ENCODE measurements around the gene SAT1.

SAT1 gene

DNA sequence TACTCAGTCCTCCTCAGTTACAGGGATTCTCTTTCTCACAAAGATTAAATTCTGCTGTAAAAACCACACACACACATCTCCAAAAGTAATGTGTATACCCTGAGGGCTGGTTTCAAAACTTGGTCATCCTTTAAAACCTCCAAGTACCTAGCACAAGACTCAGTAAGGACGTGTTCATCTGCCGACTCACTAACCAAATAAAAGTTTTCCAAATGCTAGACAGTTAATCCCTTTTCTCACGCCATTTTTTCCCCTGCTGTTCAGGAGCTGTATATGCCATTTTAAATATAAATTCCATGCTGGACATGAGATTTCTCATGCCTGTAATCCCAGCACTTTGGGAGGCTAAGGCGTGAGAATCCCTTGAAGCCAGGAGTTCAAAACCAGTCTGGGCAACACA is 3.9 kb upstream of the SAT1 start:
- DNase-seq = no peak

DNA sequence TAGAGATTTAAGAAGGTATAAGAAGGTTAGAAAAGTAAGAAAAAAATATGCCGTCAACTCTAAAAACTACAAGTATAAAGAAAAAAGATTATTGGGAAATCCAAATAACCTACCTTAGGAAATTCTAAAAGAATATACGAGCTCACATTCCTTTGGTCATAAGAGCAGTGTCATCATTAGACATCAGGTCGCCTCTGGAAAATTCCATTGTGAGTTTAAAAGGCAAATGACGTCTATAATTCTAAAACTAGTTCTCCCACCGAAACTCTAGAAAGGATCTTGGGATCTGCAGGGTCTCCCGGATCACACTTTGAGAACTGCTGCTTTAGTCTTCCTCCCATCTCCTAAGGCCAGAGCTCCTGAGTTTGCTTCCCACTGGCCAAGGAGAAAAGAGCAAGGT is 518 bp upstream of the SAT1 start:
- no peak for DNase-seq

- DNase-seq = no peak
These were observed 856 bp downstream of the SAT1 start for GRCh38 chrX:23783589-23784469.

DNA sequence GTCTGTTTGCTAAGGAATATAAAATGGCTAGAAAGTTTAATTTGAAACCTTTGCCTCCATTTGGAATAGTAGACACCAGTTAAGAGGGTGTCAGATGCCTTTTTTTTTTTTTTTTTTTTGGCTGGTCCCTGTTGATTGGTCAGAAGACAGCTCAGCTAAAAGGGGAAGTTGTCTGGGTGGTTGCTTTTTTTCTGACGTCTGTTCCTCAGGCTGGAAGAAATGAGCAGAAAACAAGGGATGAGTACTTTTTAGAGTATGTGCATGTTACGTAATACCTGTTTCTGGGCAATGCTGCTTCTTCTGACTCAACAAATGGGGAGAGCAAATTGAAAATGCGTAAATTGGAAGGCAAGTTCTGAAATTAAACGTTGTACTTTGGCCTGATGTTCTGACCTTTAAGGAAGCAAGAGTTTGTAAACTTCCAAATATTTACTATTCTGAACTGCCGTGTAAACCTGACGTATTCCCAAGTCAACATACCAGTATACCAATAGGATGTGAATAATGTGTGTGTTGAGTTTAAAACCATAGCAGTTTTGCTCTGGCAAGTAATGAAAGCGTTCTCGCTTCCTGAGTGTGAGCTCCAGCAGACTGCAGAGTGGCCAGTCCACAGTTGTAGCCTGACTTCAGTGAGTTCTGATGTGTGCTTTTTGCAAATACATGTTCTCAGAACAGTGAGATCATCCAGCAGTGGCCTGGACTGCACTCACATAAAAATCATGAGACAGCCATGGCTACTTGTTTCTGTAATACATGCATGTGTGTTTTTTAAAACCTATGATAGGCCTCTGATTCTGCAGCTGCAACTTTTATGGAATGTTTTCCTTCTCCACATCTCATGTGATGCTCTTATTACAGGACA is 1.7 kb downstream of the SAT1 start:
- DNase-seq = no peak

DNA sequence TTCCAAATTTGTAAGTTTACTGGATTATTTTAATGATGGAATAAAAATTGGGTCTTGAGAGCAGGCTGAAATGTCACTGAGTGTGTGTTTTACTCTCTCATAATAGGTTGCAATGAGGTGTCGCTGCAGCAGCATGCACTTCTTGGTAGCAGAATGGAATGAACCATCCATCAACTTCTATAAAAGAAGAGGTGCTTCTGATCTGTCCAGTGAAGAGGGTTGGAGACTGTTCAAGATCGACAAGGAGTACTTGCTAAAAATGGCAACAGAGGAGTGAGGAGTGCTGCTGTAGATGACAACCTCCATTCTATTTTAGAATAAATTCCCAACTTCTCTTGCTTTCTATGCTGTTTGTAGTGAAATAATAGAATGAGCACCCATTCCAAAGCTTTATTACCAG is 2.6 kb downstream of the SAT1 start:
- no peak for DNase-seq

DNA sequence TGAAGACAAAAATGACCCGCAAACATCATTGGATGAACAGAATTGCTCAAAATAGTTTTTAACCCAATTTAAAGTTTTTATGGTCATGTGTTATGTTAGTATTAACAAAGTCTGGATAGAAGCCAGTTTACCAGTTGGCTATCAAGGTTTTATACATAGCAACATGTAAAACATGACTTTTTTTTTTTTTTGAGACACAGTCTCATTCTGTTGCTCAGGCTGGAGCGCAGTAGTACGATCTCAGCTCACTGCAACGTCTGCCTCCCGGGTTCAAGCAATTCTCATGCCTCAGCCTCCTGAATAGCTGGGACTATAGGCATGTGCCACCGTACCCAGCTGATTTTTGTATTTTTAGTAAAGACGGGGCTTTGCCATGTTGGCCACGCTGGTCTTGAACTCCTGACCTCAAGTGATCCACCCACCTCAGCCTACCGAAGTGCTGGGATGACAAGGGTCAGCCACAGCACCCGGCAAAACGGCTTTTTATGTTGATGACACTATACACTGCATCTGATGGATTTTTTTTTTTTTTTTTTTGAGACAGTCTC is 3.4 kb downstream of the SAT1 start:
- no peak for DNase-seq

GRCh38 chrX:23787745-23788118 is 4.8 kb downstream of the SAT1 start:
- no peak for DNase-seq

- no peak for DNase-seq
These were observed 5.5 kb downstream of the SAT1 start for GRCh38 chrX:23788521-23788920.

DNA sequence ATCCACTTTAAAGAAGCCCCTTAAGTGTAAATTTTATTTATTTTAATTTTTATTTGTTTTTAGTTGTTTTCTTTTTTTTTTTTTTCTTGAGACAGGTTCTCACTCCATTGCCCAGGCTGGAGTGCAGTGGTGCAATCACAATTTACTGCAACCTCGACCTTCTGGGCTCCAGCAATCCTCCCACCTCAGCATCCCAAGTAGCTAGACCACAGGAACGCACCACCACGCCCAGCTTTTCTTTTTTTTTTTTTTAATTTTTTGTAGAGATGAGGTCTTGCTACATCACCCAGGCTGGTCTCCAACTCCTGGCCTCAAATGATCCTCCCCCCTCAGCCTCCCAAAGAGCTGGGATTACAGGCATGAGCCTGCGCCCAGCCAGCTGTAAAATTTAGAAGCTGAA is 6.0 kb downstream of the SAT1 start:
- DNase-seq = no peak

GRCh38 chrX:23789386-23790154 is 6.6 kb downstream of the SAT1 start:
- DNase-seq = no peak

- DNase-seq = no peak
These were observed 7.2 kb downstream of the SAT1 start for GRCh38 chrX:23790155-23790497.

GRCh38 chrX:23792861-23793553 is 10.0 kb downstream of the SAT1 start:
- DNase-seq = peak; percentile 83

- no peak for DNase-seq
These were observed 12.2 kb downstream of the SAT1 start for GRCh38 chrX:23795221-23795620.

- no peak for DNase-seq
These were observed 14.6 kb downstream of the SAT1 start for GRCh38 chrX:23797371-23798128.

DNA sequence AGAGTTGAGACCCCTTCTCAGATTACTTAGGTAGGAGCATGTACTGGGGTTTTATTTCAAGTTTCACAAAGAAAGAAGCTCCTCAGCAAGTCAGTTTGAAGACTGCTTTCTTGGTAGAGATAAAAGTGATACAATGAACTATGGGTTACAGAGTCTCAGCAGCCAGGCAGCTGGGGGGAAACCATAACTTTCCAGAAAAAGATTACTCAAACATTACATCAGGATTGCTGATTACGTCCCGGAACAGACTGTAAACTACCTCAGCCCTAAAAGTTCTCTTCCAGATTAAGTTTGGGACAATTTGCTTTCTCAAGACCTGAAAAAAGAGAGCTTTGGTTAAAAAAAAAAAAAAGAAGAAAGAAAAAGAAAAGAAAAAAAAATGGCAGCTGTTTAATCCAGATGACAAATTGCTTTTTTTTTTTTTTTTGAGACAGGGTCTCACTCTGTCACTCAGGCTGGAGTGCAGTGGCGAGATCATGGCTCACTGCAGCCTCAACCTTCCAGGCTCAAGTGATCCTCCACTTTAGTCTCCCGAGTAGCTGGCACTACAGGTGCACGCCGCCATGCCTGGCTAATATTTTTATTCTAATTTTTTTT is 16.6 kb downstream of the SAT1 start:
- no peak for DNase-seq

DNA sequence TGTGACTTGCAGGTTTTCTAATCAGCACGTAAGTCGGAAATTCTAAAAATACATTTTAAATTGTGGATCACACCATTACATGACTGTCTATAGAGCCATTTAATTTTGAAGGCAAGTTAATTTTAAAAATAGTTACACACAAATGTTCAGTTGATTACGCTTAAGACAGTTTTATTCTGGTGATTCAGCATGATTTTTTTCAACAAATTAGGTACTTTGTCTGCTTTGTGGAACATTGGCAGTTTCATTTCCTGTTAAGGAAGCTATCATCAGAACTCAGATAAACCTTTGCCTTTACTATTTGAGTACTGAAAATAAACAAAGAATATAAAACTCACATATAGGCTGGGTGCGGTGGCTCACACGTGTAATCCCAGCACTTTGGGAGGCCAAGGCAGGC is 19.5 kb downstream of the SAT1 start:
- no peak for DNase-seq

DNA sequence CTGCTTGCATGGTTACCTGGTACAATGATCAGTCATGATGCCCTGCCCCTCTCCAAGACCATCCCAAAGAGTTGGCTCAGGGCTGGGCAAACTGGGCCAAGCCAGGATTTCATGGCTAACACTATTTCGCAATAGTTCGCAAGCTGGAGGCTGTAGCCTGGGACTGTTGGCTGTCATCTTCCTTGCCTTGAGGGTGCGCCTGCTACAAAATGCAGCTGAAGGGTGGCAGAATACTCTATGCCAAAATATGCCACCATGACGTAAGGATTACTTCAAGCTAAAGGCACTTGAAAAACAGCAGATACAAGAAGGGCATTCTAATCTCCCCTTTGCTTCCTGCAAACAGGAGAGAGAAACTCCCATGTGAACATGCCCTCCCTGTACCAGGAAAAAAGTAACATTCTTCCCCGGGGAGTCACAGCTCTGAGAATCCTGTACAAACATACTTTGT is 21.0 kb downstream of the SAT1 start:
- no peak for DNase-seq

DNA sequence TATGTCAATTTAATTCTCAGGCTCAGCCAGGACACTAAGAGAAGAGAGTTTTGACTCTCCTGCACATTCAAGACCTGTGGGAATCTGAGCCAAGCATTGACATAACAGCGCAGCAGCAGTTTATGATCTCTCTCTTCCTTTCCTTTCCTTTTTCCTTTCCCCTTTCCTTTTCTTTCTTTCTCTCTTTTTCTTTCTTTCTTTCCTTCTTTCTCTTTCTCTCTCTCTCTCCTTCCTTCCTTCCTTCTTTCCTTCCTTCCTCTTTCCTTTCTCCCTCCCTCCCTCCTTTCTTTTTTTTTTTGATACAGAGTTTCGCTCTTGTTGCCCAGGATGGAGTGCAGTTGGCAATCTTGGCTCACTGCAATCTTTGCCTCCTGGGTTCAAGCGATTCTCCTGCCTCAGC is 21.6 kb downstream of the SAT1 start:
- no peak for DNase-seq

- no peak for DNase-seq
These were observed 22.4 kb downstream of the SAT1 start for GRCh38 chrX:23805389-23805788.

GRCh38 chrX:23810279-23810678 is 27.3 kb downstream of the SAT1 start:
- DNase-seq = no peak

DNA sequence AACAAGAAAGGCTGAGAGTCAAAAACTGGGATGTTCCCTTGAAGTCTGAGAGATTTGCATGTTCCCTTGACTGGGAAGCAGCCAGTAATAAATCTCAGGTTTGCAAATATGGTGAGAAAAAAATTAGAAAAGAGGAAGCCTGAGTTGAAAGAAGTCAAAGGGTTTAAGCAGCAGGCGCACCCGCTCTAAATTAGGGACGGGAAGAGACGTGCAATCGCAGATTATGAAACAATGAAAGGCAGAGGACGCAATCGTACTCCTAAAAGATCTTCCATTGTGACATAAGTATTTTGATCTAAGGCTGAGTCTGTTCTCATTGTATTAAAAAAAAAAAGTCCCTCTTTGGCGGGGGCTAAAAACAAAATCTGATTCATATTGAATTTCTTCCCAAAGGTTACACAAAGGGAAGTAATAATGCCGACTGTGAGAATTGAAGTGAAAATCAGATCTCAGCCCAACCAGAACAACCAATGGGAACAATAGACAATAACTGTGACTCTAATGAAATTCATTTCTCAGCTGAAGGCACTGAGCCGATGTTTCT is 28.2 kb downstream of the SAT1 start:
- no peak for DNase-seq
